Measurements from ENCODE around the gene NR4A3. TPM values are rescaled to one million over a fixed set of nuclear protein-coding genes. Genes with fewer than 3 reads are reported as not detected.
"Not testable (repeated sequence)": the region's sequence is repeated elsewhere in the genome, so short reads cannot be mapped to it uniquely, and the experiment has no call there.

Gene NR4A3
- total RNA-seq, 1 experiment from 2014 or later: 0.86 TPM

DNA sequence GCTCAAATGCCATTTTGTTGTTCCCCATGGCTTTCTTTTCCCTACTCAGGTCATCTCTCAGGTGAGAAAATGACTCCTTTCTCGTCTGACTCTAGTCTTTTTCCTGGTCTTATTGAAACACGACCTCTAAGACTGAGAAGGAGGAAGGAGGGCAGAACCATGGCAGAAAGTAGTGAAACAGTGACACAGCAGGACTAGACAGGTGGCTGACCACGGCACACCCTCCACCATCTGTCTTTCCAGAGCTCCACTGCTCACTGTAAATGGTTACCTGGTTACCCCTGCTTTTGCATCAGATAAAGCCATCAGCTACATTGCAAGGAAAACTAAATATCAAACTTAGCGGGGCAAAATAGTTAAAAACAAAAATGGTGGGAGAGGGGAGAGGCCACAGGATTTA lies 30.9 kb downstream of the NR4A3 start (continued):
- no peak for TF ChIP-seq EZH2 (IDR thresholded peaks at IDR 0.05)
- no peak for TF ChIP-seq POLR2A (IDR thresholded peaks at IDR 0.05; ENCODE audit: borderline replicate concordance, extremely low read depth, insufficient read depth, insufficient read length)
- TF ChIP-seq FOSL1 (IDR thresholded peaks at IDR 0.05; ENCODE audit: low read depth): no peak

- ChIA-PET POLR2A (no interaction called here), RAD21 (ENCODE audit: low non-redundant PET in 1 of 2, low total read pairs in 2 of 2, uncharacterized antibody in 2 of 2, unreplicated experiment in 2 of 2) (no interaction called here), CTCF (no interaction called here)
- Histone ChIP-seq H3K4me2 (ENCODE audit: low read length) (no peak overlapping the region), H3K4me1 (ENCODE audit: control insufficient read depth in 1 of 2, insufficient read depth in 2 of 2, low read length in 2 of 2) (no peaks in the 10 kb centered on the region), H3K9ac (ENCODE audit: low read length) (no peak overlapping the region), H3K27me3 (ENCODE audit: insufficient read depth, low read length) (no peaks in the 10 kb centered on the region), H3K79me2 (ENCODE audit: insufficient read depth, low read length) (no peaks in the 10 kb centered on the region), H4K20me1 (ENCODE audit: insufficient read depth) (no peaks in the 10 kb centered on the region), H3K27ac (ENCODE audit: low read depth, low read length) (no peak overlapping the region), H3K4me3 (replicated peaks in 1 of 2; ENCODE audit: low read depth in 1 of 2, low read length in 2 of 2) (no peak overlapping the region), H3K36me3 (ENCODE audit: control insufficient read depth in 1 of 2, insufficient read depth in 2 of 2, low read length in 2 of 2) (no peaks in the 10 kb centered on the region), H2AFZ (ENCODE audit: low read depth, low read length, poor library complexity, severe bottlenecking) (no peak overlapping the region), H3K9me2 (ENCODE audit: insufficient read depth) (no peaks in the 10 kb centered on the region), H3K9me3 (ENCODE audit: control insufficient read depth in 1 of 2, insufficient read depth in 1 of 2, low read depth in 1 of 2, low read length in 2 of 2) (no peaks in the 10 kb centered on the region)
- no peak for DNase-seq (ENCODE audit: low read depth, low spot score)
- TF ChIP-seq, protein P1, sequence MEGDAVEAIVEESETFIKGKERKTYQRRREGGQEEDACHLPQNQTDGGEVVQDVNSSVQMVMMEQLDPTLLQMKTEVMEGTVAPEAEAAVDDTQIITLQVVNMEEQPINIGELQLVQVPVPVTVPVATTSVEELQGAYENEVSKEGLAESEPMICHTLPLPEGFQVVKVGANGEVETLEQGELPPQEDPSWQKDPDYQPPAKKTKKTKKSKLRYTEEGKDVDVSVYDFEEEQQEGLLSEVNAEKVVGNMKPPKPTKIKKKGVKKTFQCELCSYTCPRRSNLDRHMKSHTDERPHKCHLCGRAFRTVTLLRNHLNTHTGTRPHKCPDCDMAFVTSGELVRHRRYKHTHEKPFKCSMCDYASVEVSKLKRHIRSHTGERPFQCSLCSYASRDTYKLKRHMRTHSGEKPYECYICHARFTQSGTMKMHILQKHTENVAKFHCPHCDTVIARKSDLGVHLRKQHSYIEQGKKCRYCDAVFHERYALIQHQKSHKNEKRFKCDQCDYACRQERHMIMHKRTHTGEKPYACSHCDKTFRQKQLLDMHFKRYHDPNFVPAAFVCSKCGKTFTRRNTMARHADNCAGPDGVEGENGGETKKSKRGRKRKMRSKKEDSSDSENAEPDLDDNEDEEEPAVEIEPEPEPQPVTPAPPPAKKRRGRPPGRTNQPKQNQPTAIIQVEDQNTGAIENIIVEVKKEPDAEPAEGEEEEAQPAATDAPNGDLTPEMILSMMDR (IDR thresholded peaks at IDR 0.05 in 2 of 3, conservative IDR thresholded peaks at IDR 0.05 in 1 of 3; ENCODE audit: borderline replicate concordance in 1 of 3, insufficient read depth in 1 of 3, low read depth in 2 of 3, low read length in 2 of 3): 0 out of 6 replicates have a peak, but pooled peaks of 2 of the 3 experiments have one; percentile 15 to 23
- TF ChIP-seq CBX3 (IDR thresholded peaks at IDR 0.05; ENCODE audit: low read depth): no peak
- no TSS peak for BruUV-seq (replicated peaks)
- intact Hi-C loops (cut with micrococcal nuclease): no loop called here
- ATAC-seq: peak; percentile 52; the same call in 1 of the 2 replicates
These were observed 33.9 kb downstream of the NR4A3 start for GRCh38 chr9:99855467-99856176.

- RAD21 ChIA-PET (ENCODE audit: low non-redundant PET in 1 of 2, low total read pairs in 2 of 2, uncharacterized antibody in 2 of 2, unreplicated experiment in 2 of 2); ATAC-seq; H3K4me2 ChIP-seq (ENCODE audit: low read length); H3K9me3 ChIP-seq (ENCODE audit: control insufficient read depth in 1 of 2, insufficient read depth in 1 of 2, low read depth in 1 of 2, low read length in 2 of 2); H3K9me2 ChIP-seq (ENCODE audit: insufficient read depth); H3K36me3 ChIP-seq (ENCODE audit: control insufficient read depth in 1 of 2, insufficient read depth in 2 of 2, low read length in 2 of 2); H3K27ac ChIP-seq (ENCODE audit: low read depth, low read length); H3K79me2 ChIP-seq (ENCODE audit: insufficient read depth, low read length); H3K9ac ChIP-seq (ENCODE audit: low read length); H4K20me1 ChIP-seq (ENCODE audit: insufficient read depth); POLR2A ChIA-PET; H3K4me1 ChIP-seq (ENCODE audit: control insufficient read depth in 1 of 2, insufficient read depth in 2 of 2, low read length in 2 of 2); intact Hi-C loops (cut with micrococcal nuclease); DNase-seq (ENCODE audit: low read depth, low spot score); H3K27me3 ChIP-seq (ENCODE audit: insufficient read depth, low read length); BruUV-seq (replicated peaks); CTCF ChIA-PET; H3K4me3 ChIP-seq (replicated peaks in 1 of 2; ENCODE audit: low read depth in 1 of 2, low read length in 2 of 2); H2AFZ ChIP-seq (ENCODE audit: low read depth, low read length, poor library complexity, severe bottlenecking): not testable (repeated sequence)
These were observed 35.9 kb downstream of the NR4A3 start for GRCh38 chr9:99857576-99857975.

Data from HCT116 (cell line).